Measurements from ENCODE around the gene KCTD19.

KCTD19 gene

DNA sequence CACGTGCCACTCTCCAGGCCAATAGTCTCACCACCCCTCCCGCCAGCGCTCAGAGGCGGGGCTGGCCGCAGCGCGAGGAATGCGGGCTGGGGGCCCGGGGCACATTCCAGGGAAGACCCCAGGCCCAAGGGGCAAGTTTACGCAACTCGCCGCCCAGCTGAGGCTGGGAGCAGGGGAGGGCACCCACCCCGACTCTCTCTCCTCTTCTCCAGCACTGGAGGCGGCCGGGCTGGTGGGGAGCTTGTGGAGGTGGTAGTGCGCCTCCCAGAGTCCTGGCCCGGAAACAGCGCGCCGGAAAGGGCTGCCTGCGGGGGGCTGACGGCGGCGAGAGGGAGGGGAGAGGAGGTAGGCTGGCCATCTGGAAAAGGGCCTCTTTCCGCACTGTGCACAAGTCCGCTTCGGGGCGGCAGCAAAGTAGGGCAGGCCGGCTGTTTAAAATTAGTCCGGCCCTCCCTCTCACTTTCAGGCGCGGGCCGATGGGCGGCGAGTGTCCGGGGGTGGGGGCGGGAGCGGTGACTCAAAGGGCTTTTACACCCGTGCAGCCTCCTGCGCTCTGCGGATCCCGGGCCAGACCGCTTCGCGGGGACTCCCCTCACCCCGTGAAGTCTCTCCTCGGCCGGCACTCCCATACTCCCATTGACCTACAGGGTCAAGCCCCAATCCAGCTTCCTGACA lies 80.3 kb downstream of the KCTD19 start:
- peak; percentile 49 to 50 for DNase-seq (ENCODE audit: extremely low read depth in 1 of 2, low read depth in 1 of 2)

- no peak for DNase-seq (ENCODE audit: extremely low read depth in 1 of 2, low read depth in 1 of 2)
Measured at GRCh38 chr16:67245674-67246080, 80.9 kb downstream of the KCTD19 start.

- no peak for DNase-seq (ENCODE audit: extremely low read depth in 1 of 2, low read depth in 1 of 2)
Measured at GRCh38 chr16:67245186-67245585, 81.4 kb downstream of the KCTD19 start.

DNA sequence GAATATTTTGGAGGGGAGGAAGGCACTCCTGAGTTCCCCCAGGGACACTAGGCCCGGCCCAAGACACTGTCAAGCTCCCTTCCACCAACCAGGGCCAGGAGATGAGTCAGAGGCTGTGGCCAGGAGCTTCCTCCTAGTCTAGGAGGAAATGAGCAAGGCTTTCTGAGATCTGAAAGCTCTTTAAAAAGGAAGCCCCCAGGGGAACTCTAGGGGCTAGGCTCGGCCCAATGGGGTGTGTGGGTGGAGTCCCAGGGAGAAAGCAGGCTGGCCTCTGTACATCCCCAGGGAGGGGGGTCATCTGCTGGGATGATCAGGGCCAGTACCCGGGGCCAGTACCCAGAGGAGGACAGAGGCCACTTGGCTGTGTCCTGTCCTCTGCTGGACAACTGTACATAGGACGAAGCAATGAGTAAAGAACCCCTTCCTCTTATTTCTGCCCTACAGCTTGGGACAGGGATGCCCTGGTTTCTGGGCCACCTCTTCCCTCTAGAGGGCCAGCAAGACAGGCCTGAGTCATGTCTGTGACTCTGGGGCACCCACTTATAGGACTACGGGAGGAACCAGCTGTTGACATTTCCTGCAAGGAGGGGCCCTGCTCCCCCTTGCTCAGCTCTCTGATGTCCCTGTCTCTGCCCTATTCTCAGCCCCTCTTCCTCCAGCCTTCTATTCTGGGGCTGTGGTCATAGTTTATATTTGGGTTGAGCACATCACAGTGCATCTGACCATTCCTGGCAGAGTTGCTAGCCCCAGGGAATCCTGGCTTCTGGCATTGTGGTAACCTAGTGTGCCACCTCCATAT lies 82.0 kb downstream of the KCTD19 start:
- peak; percentile 70 to 90 for DNase-seq (ENCODE audit: extremely low read depth in 1 of 2, low read depth in 1 of 2)

GRCh38 chr16:67243481-67243880 lies 83.1 kb downstream of the KCTD19 start:
- no peak for DNase-seq (ENCODE audit: extremely low read depth in 1 of 2, low read depth in 1 of 2)

- DNase-seq (ENCODE audit: extremely low read depth in 1 of 2, low read depth in 1 of 2): no peak
Measured at GRCh38 chr16:67242138-67242730, 84.3 kb downstream of the KCTD19 start.

GRCh38 chr16:67241008-67241900 lies 85.3 kb downstream of the KCTD19 start:
- DNase-seq (ENCODE audit: extremely low read depth in 1 of 2, low read depth in 1 of 2): no peak

- DNase-seq (ENCODE audit: extremely low read depth in 1 of 2, low read depth in 1 of 2): no peak
Measured at GRCh38 chr16:67240506-67240905, 86.0 kb downstream of the KCTD19 start.
